Measurements from ENCODE around the gene KLF3. TPM values are rescaled to one million over a fixed set of nuclear protein-coding genes. Genes with fewer than 3 reads are reported as not detected.

Gene KLF3
- total RNA-seq, 1 experiment from 2014 or later = 29.0 TPM

- no peaks in the 10 kb centered on the region for H4K20me1 ChIP-seq (ENCODE audit: control insufficient read depth, insufficient read depth, insufficient read length)
- H2BK20ac ChIP-seq (ENCODE audit: low read depth, low read length, poor library complexity, severe bottlenecking) = no peak overlapping the region
- H3K23me2 ChIP-seq (ENCODE audit: insufficient read length, low read depth, low read length, poor library complexity, severe bottlenecking) = no peaks in the 10 kb centered on the region
- Mint-ChIP-seq H3K27me3 (ENCODE audit: low read depth) (no peaks in the 10 kb centered on the region), H3K27ac (no peak overlapping the region), H3K36me3 (ENCODE audit: insufficient read depth in 1 of 3, low read depth in 3 of 3) (peaks cover 8 to 17% (median 8%) of the 10 kb centered on the region in 3 experiments; a peak in 6 of 7 replicates), H3K4me1 (no peaks in the 10 kb centered on the region; a peak in 1 of 4 replicates), H3K4me3 (no peak overlapping the region), H3K9me3 (peaks cover 16 to 21% of the 10 kb centered on the region in 2 experiments)
- H3K18ac ChIP-seq (ENCODE audit: insufficient read length, low read depth, low read length) = no peak overlapping the region
- H2BK12ac ChIP-seq (ENCODE audit: insufficient read length, low read depth, low read length) = no peak overlapping the region
- no peak overlapping the region for H2AFZ ChIP-seq (ENCODE audit: low read length)
- H3K23ac ChIP-seq (ENCODE audit: insufficient read length, low read depth, low read length) = no peak overlapping the region
- H3K4me2 ChIP-seq (ENCODE audit: insufficient read depth, insufficient read length, low read length) = no peak overlapping the region
- H2AK5ac ChIP-seq (ENCODE audit: insufficient read length, low read length) = no peak overlapping the region
- H2BK15ac ChIP-seq (ENCODE audit: low read depth, low read length) = no peak overlapping the region
- H4K91ac ChIP-seq (ENCODE audit: insufficient read length, low read depth, low read length) = no peak overlapping the region
- DNase-seq = no peak
- no peaks in the 10 kb centered on the region for H3K4me1 ChIP-seq (ENCODE audit: insufficient read depth, low read length)
- H3K79me2 ChIP-seq (ENCODE audit: insufficient read depth, low read length) = no peaks in the 10 kb centered on the region
- H4K5ac ChIP-seq (ENCODE audit: insufficient read length, low read depth, low read length) = no peak overlapping the region
- H3K56ac ChIP-seq (ENCODE audit: insufficient read length, low read depth, low read length) = no peak overlapping the region
- H3K27ac ChIP-seq (ENCODE audit: insufficient read length, low read depth, low read length) = no peak overlapping the region
- no peak overlapping the region for H4K8ac ChIP-seq (replicated peaks; ENCODE audit: insufficient read length, low read depth, low read length)
- no peak overlapping the region for H2BK120ac ChIP-seq (ENCODE audit: low read depth, low read length, poor library complexity, severe bottlenecking)
- no peaks in the 10 kb centered on the region for H3K27me3 ChIP-seq (ENCODE audit: insufficient read depth, low read length)
- no CpG with 5 or more reads among the region's 5 CpGs for WGBS (ENCODE audit: extremely low coverage, insufficient read length, low lambda C conversion rate)
- H3K9me3 ChIP-seq (ENCODE audit: control insufficient read depth, low read depth, low read length) = no peaks in the 10 kb centered on the region
- no peak overlapping the region for H3K9ac ChIP-seq (ENCODE audit: extremely low read depth, insufficient read length, low read length)
- H3K4ac ChIP-seq (ENCODE audit: low read depth, low read length) = no peak overlapping the region
- H3K79me1 ChIP-seq (ENCODE audit: insufficient read depth, low read depth, low read length, poor library complexity, severe bottlenecking) = no peaks in the 10 kb centered on the region
- TF ChIP-seq, protein P1, sequence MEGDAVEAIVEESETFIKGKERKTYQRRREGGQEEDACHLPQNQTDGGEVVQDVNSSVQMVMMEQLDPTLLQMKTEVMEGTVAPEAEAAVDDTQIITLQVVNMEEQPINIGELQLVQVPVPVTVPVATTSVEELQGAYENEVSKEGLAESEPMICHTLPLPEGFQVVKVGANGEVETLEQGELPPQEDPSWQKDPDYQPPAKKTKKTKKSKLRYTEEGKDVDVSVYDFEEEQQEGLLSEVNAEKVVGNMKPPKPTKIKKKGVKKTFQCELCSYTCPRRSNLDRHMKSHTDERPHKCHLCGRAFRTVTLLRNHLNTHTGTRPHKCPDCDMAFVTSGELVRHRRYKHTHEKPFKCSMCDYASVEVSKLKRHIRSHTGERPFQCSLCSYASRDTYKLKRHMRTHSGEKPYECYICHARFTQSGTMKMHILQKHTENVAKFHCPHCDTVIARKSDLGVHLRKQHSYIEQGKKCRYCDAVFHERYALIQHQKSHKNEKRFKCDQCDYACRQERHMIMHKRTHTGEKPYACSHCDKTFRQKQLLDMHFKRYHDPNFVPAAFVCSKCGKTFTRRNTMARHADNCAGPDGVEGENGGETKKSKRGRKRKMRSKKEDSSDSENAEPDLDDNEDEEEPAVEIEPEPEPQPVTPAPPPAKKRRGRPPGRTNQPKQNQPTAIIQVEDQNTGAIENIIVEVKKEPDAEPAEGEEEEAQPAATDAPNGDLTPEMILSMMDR (conservative IDR thresholded peaks at IDR 0.05) = no peak
- H3K14ac ChIP-seq (ENCODE audit: insufficient read depth, low read length) = no peak overlapping the region
- no peak overlapping the region for H2BK5ac ChIP-seq (ENCODE audit: insufficient read length, low read length)
- no peak overlapping the region for H3T11ph ChIP-seq (ENCODE audit: low read length)
Observed at GRCh38 chr4:38745881-38746280, 81.9 kb downstream of the KLF3 start.
